H9 (cell line): Measurements from ENCODE around the gene LRRC71. TPM values are rescaled to one million over a fixed set of nuclear protein-coding genes. Genes with fewer than 3 reads are reported as not detected.

Experiments used
- DNase-seq: peaks from one replicate; pipeline ENCODE4 v3.0.0-alpha.2; 2017
- H2AFZ ChIP-seq: one replicate; pipeline ENCODE4 v1.6.1; 2013; ENCODE audit warnings: mild to moderate bottlenecking, low read length, control low read depth, moderate library complexity
- H2AK5ac ChIP-seq: 2 replicates; pipeline ENCODE4 v1.6.1; 2013; ENCODE audit warnings: low read length, control low read depth, mixed read lengths; ENCODE audit not compliant: insufficient read length
- H2BK120ac ChIP-seq: one replicate; pipeline ENCODE4 v1.6.1; 2013; ENCODE audit warnings: low read depth, mild to moderate bottlenecking, low read length, control low read depth, inconsistent platforms; ENCODE audit not compliant: poor library complexity, severe bottlenecking
- H2BK12ac ChIP-seq: 2 replicates; pipeline ENCODE4 v1.6.1; 2013; ENCODE audit warnings: low read length, control low read depth, mixed read lengths, low read depth; ENCODE audit not compliant: insufficient read length
- H2BK15ac ChIP-seq: 2 replicates; pipeline ENCODE4 v1.6.1; 2013; ENCODE audit warnings: low read depth, low read length, control low read depth
- H2BK20ac ChIP-seq: one replicate; pipeline ENCODE4 v1.6.1; 2013; ENCODE audit warnings: low read depth, mild to moderate bottlenecking, low read length, control low read depth, inconsistent platforms; ENCODE audit not compliant: poor library complexity, severe bottlenecking
- H2BK5ac ChIP-seq: 2 replicates; pipeline ENCODE4 v1.6.1; 2013; ENCODE audit warnings: low read length, control low read depth, mixed read lengths; ENCODE audit not compliant: insufficient read length
- H3K14ac ChIP-seq: 2 replicates; pipeline ENCODE4 v1.6.1; 2013; ENCODE audit warnings: low read length, control low read depth; ENCODE audit not compliant: insufficient read depth
- H3K18ac ChIP-seq: 2 replicates; pipeline ENCODE4 v1.6.1; 2013; ENCODE audit warnings: low read depth, mild to moderate bottlenecking, mixed read lengths, low read length, control low read depth; ENCODE audit not compliant: insufficient read length
- H3K23ac ChIP-seq: 2 replicates; pipeline ENCODE4 v1.6.1; 2013; ENCODE audit warnings: low read length, control low read depth, mixed read lengths, low read depth; ENCODE audit not compliant: insufficient read length
- H3K23me2 ChIP-seq: 2 replicates; pipeline ENCODE4 v1.6.1; 2013; ENCODE audit warnings: low read depth, mild to moderate bottlenecking, mixed read lengths, low read length, control low read depth; ENCODE audit not compliant: insufficient read length, poor library complexity, severe bottlenecking
- H3K27ac ChIP-seq: 2 replicates; pipeline ENCODE4 v1.5.1; 2013; ENCODE audit warnings: low read length, control low read depth, mixed read lengths, low read depth; ENCODE audit not compliant: insufficient read length
- H3K27me3 ChIP-seq: 2 replicates; pipeline ENCODE4 v1.6.1; 2013; ENCODE audit warnings: low read length, control low read depth, inconsistent platforms; ENCODE audit not compliant: insufficient read depth
- H3K4ac ChIP-seq: 2 replicates; pipeline ENCODE4 v1.6.1; 2013; ENCODE audit warnings: low read depth, mild to moderate bottlenecking, control low read depth, inconsistent platforms, low read length, moderate library complexity
- H3K4me1 ChIP-seq: 2 replicates; pipeline ENCODE4 v1.6.1; 2013; ENCODE audit warnings: low read length, control low read depth, inconsistent platforms; ENCODE audit not compliant: insufficient read depth
- H3K4me2 ChIP-seq: 2 replicates; pipeline ENCODE4 v1.6.1; 2013; ENCODE audit warnings: low read length, control low read depth, mixed read lengths; ENCODE audit not compliant: insufficient read length, insufficient read depth
- H3K56ac ChIP-seq: 2 replicates; pipeline ENCODE4 v1.6.1; 2013; ENCODE audit warnings: low read depth, mild to moderate bottlenecking, mixed read lengths, low read length, control low read depth; ENCODE audit not compliant: insufficient read length
- H3K79me1 ChIP-seq: 2 replicates; pipeline ENCODE4 v1.6.1; 2013; ENCODE audit warnings: low read depth, mild to moderate bottlenecking, moderate library complexity, low read length, control low read depth, inconsistent platforms; ENCODE audit not compliant: insufficient read depth, poor library complexity, severe bottlenecking
- H3K79me2 ChIP-seq: 2 replicates; pipeline ENCODE4 v1.6.1; 2013; ENCODE audit warnings: low read length, control low read depth, inconsistent platforms; ENCODE audit not compliant: insufficient read depth
- H3K9ac ChIP-seq: 2 replicates; pipeline ENCODE4 v1.6.1; 2013; ENCODE audit warnings: low read length, control low read depth, mixed read lengths; ENCODE audit not compliant: insufficient read length; ENCODE audit errors: extremely low read depth
- H3K9me3 ChIP-seq: one replicate; pipeline ENCODE4 v1.6.1; 2013; ENCODE audit warnings: low read depth, low read length, inconsistent platforms; ENCODE audit not compliant: control insufficient read depth
- H3T11ph ChIP-seq: one replicate; pipeline ENCODE4 v1.6.1; 2013; ENCODE audit warnings: mild to moderate bottlenecking, low read length, control low read depth, inconsistent platforms
- H4K20me1 ChIP-seq: one replicate; pipeline ENCODE4 v1.6.1; 2013; ENCODE audit not compliant: control insufficient read depth, insufficient read length, insufficient read depth
- H4K5ac ChIP-seq: 2 replicates; pipeline ENCODE4 v1.6.1; 2013; ENCODE audit warnings: low read depth, mild to moderate bottlenecking, mixed read lengths, low read length, control low read depth; ENCODE audit not compliant: insufficient read length
- H4K8ac ChIP-seq: replicated peaks from 2 replicates; pipeline ENCODE4 v1.6.1; 2013; ENCODE audit warnings: low read length, control low read depth, mixed read lengths, low read depth; ENCODE audit not compliant: insufficient read length
- H4K91ac ChIP-seq: 2 replicates; pipeline ENCODE4 v1.6.1; 2013; ENCODE audit warnings: low read depth, mild to moderate bottlenecking, moderate library complexity, mixed read lengths, low read length, control low read depth; ENCODE audit not compliant: insufficient read length
- H3K27ac Mint-ChIP-seq, 3 experiments: 2 replicates in 2 of 3; 3 replicates in 1 of 3; pipeline ENCODE4 v1.8.0; 2020 to 2021; ENCODE audit warnings: mixed read lengths in 3 of 3, mild to moderate bottlenecking in 1 of 3, moderate library complexity in 1 of 3
- H3K27me3 Mint-ChIP-seq: 2 replicates; pipeline ENCODE4 v1.8.0; 2021; ENCODE audit warnings: low read depth, mild to moderate bottlenecking, moderate library complexity, mixed read lengths
- H3K36me3 Mint-ChIP-seq, 3 experiments: 2 replicates in 2 of 3; 3 replicates in 1 of 3; pipeline ENCODE4 v1.8.0; 2020 to 2021; ENCODE audit warnings: low read depth in 3 of 3, mixed read lengths in 3 of 3; ENCODE audit not compliant: insufficient read depth in 1 of 3
- H3K4me1 Mint-ChIP-seq, 2 experiments: 2 replicates each; pipeline ENCODE4 v1.8.0; 2020; ENCODE audit warnings: mixed read lengths in 2 of 2
- H3K4me3 Mint-ChIP-seq, 2 experiments: 2 replicates in 1 of 2; 3 replicates in 1 of 2; pipeline ENCODE4 v1.8.0; 2020 to 2021; ENCODE audit warnings: mild to moderate bottlenecking in 2 of 2, mixed read lengths in 2 of 2, moderate library complexity in 1 of 2
- H3K9me3 Mint-ChIP-seq, 2 experiments: 2 replicates in 1 of 2; 3 replicates in 1 of 2; pipeline ENCODE4 v1.8.0; 2020; ENCODE audit warnings: mild to moderate bottlenecking in 2 of 2, mixed read lengths in 2 of 2, moderate library complexity in 1 of 2
- WGBS: extraction: QIAGEN DNeasy Blood & Tissue Kit; methylation state at CpG from one replicate; pipeline ENCODE4 v1.1.7; 2013; ENCODE audit warnings: missing lambda C conversion rate, low lambda C conversion rate, mixed read lengths; ENCODE audit not compliant: insufficient read length; ENCODE audit errors: extremely low coverage; 5-methylcytosine and 5-hydroxymethylcytosine counted together
- total RNA-seq: library from RNA; stranded (reverse); gene quantifications from 2 replicates; pipeline ENCODE4 v1.2.1, GENCODE V29; 2021
- TF ChIP-seq, protein P1 (sequence below): fragments of 200-600 bp; sonication (generic); conservative IDR thresholded peaks from 3 replicates; pipeline ENCODE4 v1.8.0; 2021; ENCODE audit warnings: antibody characterized with exemption, mild to moderate bottlenecking

Gene LRRC71
- total RNA-seq, 1 experiment from 2014 or later = not detected

DNA sequence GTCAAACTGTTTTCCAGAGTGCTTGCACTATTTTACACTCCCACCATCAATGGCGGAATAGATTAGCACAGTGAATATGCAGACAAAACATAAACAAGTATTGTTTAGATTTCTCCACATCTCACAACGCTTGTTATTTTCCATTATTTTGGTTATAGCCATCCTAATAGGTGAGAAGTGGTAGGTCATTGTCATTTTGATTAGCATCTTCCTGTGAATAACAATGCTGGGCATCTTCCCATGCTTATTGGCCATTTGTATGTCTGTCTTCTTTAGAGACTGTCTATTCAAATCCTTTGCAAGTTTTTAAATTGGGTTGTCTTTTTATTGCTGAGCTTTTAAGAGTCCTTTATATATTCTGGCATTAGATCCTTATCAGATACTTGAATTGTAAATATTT, 54.7 kb downstream of the LRRC71 start:
- H3K79me1 ChIP-seq = no peaks in the 10 kb centered on the region
- no CpG with 5 or more reads among the region's 2 CpGs for WGBS

More for the DNA sequence above, 54.7 kb downstream of the LRRC71 start:
- Histone ChIP-seq H4K5ac (no peak overlapping the region), H3K23ac (no peak overlapping the region), H3K27ac (no peak overlapping the region), H3K9me3 (no peaks in the 10 kb centered on the region), H2BK5ac (no peak overlapping the region), H3K27me3 (no peaks in the 10 kb centered on the region), H3K23me2 (no peaks in the 10 kb centered on the region), H2BK15ac (no peak overlapping the region), H3K4me2 (no peak overlapping the region), H3K18ac (no peak overlapping the region), H3K4me1 (peaks cover 2% of the 10 kb centered on the region; the same call in 1 of the 2 replicates), H3K14ac (no peak overlapping the region), H3T11ph (no peak overlapping the region), H3K56ac (no peak overlapping the region), H3K9ac (no peak overlapping the region), H4K20me1 (no peaks in the 10 kb centered on the region), H2BK120ac (no peak overlapping the region), H3K4ac (no peak overlapping the region), H2AK5ac (no peak overlapping the region), H4K8ac (no peak overlapping the region), H3K79me2 (no peaks in the 10 kb centered on the region), H2BK20ac (no peak overlapping the region), H4K91ac (no peak overlapping the region), H2BK12ac (no peak overlapping the region), H2AFZ (no peak overlapping the region)
- TF ChIP-seq, protein P1, sequence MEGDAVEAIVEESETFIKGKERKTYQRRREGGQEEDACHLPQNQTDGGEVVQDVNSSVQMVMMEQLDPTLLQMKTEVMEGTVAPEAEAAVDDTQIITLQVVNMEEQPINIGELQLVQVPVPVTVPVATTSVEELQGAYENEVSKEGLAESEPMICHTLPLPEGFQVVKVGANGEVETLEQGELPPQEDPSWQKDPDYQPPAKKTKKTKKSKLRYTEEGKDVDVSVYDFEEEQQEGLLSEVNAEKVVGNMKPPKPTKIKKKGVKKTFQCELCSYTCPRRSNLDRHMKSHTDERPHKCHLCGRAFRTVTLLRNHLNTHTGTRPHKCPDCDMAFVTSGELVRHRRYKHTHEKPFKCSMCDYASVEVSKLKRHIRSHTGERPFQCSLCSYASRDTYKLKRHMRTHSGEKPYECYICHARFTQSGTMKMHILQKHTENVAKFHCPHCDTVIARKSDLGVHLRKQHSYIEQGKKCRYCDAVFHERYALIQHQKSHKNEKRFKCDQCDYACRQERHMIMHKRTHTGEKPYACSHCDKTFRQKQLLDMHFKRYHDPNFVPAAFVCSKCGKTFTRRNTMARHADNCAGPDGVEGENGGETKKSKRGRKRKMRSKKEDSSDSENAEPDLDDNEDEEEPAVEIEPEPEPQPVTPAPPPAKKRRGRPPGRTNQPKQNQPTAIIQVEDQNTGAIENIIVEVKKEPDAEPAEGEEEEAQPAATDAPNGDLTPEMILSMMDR = no peak
- H3K36me3 Mint-ChIP-seq = peaks cover 32 to 81% (median 63%) of the 10 kb centered on the region in 3 experiments
- H3K27ac Mint-ChIP-seq = no peak overlapping the region
- no peak overlapping the region for H3K4me3 Mint-ChIP-seq
- DNase-seq = no peak
- H3K4me1 Mint-ChIP-seq = peaks cover 26% of the 10 kb centered on the region in 2 experiments
- no peaks in the 10 kb centered on the region for H3K9me3 Mint-ChIP-seq
- H3K27me3 Mint-ChIP-seq = no peaks in the 10 kb centered on the region
